ENCODE measurements around the gene CDR2L.

DNA sequence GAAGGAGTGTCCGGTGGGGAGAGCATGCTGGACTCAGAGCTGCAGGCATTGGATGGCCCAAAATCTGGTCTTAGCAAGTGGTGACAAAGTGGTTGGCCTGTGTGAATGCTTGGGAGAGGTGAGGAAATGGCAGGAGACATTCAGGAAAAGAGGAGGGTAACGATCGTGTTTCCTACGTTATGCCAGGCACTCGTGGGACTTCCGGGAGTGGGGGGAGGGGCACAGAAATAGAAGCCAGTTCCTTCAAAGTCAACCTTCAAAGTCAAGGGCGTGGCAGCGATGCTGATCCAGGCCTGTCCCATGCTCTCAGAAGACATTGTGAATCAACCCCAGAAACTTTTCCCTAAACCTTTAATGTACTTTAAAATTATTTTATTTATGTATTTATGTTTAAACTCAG, 47.9 kb upstream of the CDR2L start:
- TF ChIP-seq CTCF (IDR thresholded peaks at IDR 0.05): no peak
- TF ChIP-seq POLR2A (IDR thresholded peaks at IDR 0.05): no peak
